ENCODE measurements around the gene PITPNC1.

PITPNC1 gene

DNA sequence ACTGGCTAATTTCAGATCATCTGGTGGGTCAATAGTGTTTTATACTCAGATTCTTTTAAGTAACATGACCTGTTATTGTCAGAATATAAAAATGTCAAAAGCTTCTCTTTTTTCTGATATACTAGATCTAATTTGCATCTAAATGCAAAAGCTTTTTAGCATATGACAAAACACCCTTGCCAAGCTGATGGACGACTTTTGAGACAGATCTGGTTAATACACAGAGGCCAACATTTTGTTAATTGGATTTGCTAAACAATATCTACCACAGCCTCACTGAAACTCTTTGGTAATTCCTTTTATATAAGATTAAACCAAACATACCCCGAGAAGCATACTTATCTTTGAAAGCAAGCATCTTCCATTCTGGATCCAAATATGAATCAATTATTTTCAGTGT, 330.4 kb downstream of the PITPNC1 start:
- no peak overlapping the region for H3K4me3 ChIP-seq (ENCODE audit: low read depth, low read length)
- no peak for DNase-seq (ENCODE audit: low read depth, low spot score)
- ChIA-PET POLR2A (no interaction called here), CTCF (interaction anchor here (1.2 to 3.0 kb wide), 3 partner anchors 9 to 18 kb away, joined by 3 to 15 read pairs (median 15); no protein-coding TSS in a partner anchor)
- TF ChIP-seq, protein P1, sequence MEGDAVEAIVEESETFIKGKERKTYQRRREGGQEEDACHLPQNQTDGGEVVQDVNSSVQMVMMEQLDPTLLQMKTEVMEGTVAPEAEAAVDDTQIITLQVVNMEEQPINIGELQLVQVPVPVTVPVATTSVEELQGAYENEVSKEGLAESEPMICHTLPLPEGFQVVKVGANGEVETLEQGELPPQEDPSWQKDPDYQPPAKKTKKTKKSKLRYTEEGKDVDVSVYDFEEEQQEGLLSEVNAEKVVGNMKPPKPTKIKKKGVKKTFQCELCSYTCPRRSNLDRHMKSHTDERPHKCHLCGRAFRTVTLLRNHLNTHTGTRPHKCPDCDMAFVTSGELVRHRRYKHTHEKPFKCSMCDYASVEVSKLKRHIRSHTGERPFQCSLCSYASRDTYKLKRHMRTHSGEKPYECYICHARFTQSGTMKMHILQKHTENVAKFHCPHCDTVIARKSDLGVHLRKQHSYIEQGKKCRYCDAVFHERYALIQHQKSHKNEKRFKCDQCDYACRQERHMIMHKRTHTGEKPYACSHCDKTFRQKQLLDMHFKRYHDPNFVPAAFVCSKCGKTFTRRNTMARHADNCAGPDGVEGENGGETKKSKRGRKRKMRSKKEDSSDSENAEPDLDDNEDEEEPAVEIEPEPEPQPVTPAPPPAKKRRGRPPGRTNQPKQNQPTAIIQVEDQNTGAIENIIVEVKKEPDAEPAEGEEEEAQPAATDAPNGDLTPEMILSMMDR (IDR thresholded peaks at IDR 0.05; ENCODE audit: insufficient read depth, low read length, missing control alignments) = no peak

DNA sequence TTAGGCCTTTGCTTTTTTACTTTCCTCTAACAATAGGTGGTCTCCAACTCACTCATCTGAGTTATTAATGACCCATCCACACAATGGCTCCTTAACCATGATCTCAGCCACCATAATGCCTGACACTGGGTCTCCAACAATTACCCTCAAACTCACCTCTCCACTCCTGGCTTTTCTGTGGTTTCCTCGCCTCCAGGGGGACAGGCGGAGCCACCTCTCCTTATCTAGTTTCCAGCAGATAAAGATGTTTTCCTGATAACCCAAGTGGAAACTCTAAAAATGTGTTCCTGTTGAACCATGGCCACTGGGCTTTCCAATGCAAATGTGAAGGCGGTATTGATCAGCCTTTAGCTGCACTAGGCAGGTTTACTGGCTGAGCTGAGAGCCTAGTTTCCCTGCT, 331.3 kb downstream of the PITPNC1 start:
- ChIA-PET POLR2A (no interaction called here), CTCF (interaction anchor here (1.4 to 2.4 kb wide), 4 partner anchors 8 to 333 kb away, joined by 5 to 15 read pairs (median 6); partner anchors contain the start of gene NOL11)
- H3K4me3 ChIP-seq (ENCODE audit: low read depth, low read length) = no peak overlapping the region
- TF ChIP-seq, protein P1 (IDR thresholded peaks at IDR 0.05; ENCODE audit: insufficient read depth, low read length, missing control alignments) = no peak
- DNase-seq (ENCODE audit: low read depth, low spot score) = no peak

DNA sequence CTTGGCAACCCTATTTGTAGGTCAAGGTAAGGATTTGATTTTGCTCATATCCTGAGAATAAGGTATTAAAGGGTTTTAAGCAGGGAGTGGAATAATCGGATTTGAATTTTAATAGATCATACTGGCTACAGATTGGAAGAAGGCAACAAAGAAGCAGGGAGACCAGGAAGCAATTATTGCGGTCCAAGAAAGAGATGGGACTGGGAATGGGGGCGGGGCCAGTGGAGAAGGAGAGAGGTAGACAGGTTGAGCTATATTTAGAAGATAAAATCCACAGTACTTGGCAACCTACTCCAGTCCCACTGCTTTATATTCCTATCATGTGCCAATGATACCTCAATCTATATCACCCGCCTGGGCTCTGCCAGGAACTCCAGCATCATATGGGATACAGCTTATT, 334.8 kb downstream of the PITPNC1 start:
- H3K4me3 ChIP-seq (ENCODE audit: low read depth, low read length) = no peak overlapping the region
- DNase-seq (ENCODE audit: low read depth, low spot score) = no peak
- POLR2A ChIA-PET = no interaction called here
- CTCF ChIA-PET = interaction anchor here (1.1 to 3.7 kb wide), 2 partner anchors 10 to 23 kb away, joined by 4 to 14 read pairs; no protein-coding TSS in a partner anchor
- TF ChIP-seq, protein P1 (IDR thresholded peaks at IDR 0.05; ENCODE audit: insufficient read depth, low read length, missing control alignments) = no peak

DNA sequence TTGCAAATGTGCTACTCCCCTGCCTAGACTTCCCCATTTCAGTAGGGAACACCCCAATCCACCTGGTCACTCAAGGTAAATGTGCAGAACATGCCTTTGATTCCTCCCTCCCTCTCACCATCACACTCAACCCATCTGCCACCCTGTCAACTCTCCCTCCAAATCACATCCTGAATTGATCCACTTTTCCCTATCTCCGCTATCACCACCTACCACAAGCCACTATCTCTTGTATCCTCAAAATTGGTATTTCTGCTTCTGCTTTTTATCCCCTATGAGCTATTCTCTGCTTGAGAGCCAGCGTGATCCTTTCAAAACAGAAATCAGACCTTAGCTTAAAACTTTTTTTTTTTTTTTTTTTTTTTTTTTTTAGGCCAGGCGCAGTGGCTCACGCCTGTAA, 335.3 kb downstream of the PITPNC1 start:
- H3K4me3 ChIP-seq (ENCODE audit: low read depth, low read length) = no peak overlapping the region
- ChIA-PET POLR2A (no interaction called here), CTCF (interaction anchor here (0.7 to 3.7 kb wide), 4 partner anchors 11 to 337 kb away, joined by 3 to 14 read pairs (median 4); no protein-coding TSS in a partner anchor)
- DNase-seq (ENCODE audit: low read depth, low spot score) = no peak
- TF ChIP-seq, protein P1 (IDR thresholded peaks at IDR 0.05; ENCODE audit: insufficient read depth, low read length, missing control alignments) = no peak

DNA sequence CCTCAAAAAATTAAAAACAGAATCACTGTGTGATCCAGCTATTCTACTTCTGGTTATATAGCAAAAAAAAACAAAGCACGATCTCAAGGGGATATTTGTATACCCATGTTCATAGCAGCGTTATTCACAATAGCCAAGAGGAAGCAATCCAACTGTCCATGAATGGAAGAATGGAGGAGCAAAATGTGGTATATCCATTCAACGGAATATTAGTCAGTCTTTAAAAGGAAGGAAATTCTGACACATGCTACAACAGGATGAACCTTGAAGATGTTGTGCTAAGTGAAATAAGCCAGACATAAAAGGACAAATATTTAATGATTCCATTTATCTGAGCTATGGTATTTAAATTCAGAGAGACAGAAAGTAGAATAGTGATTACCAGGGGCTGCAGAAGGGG, 336.1 kb downstream of the PITPNC1 start:
- H3K4me3 ChIP-seq (ENCODE audit: low read depth, low read length) = no peak overlapping the region
- POLR2A ChIA-PET = no interaction called here
- no peak for DNase-seq (ENCODE audit: low read depth, low spot score)
- CTCF ChIA-PET = interaction anchor here (0.7 to 3.7 kb wide), 3 partner anchors 14 to 338 kb away, joined by 3 to 14 read pairs (median 3); no protein-coding TSS in a partner anchor
- TF ChIP-seq, protein P1 (IDR thresholded peaks at IDR 0.05; ENCODE audit: insufficient read depth, low read length, missing control alignments) = no peak

DNA sequence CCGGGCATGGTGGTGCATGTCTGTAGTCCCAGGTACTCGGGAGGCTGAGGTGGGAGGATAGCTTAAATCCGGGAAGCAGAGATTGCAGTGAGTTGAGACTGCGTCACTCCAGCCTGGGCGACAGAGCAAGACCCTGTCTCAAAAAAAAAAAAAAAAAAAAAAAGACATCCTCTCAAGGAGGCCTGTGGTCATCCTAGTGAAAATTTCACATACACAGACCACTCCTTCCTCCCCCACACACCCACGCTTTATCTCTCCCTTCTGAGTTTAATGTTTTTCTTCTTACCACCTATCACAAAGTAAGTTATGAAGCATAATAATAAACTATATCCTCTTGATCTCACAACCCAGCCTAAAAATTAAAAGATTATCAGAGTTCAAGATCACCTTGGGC, 339.3 kb downstream of the PITPNC1 start:
- ChIA-PET CTCF (interaction anchor here (1.3 to 4.9 kb wide), 3 partner anchors 9 to 341 kb away, joined by 8 to 18 read pairs (median 15); no protein-coding TSS in a partner anchor), POLR2A (no interaction called here)
- TF ChIP-seq, protein P1 (IDR thresholded peaks at IDR 0.05; ENCODE audit: insufficient read depth, low read length, missing control alignments) = no peak

More for the DNA sequence above, 339.3 kb downstream of the PITPNC1 start:
- no peak for DNase-seq (ENCODE audit: low read depth, low spot score)
- no peak overlapping the region for H3K4me3 ChIP-seq (ENCODE audit: low read depth, low read length)
